HepG2 (cell line): Measurements from ENCODE around the gene CMKLR1. TPM values are rescaled to one million over a fixed set of nuclear protein-coding genes. Genes with fewer than 3 reads are reported as not detected.

ENCODE experiments used
- ATAC-seq: fragments of 200-7000 bp; cut with Tn5 transposase; 3 replicates; pipeline ENCODE4 v1.9.1; 2020; ENCODE audit warnings: mild to moderate bottlenecking, moderate library complexity
- BruUV-seq: library from RNA; stranded (reverse); fragments of 400-500 nt; replicated peaks from 2 replicates; lab custom pipeline; 2021; lab: Mats Ljungman, UMichigan
- CTCF ChIA-PET: fragments of 300-600 bp; formaldehyde crosslinking; extraction: SDS; loops from one replicate; lab custom pipeline; 2021; ENCODE audit warnings: low total read pairs, inconsistent platforms, low intra/inter-chr PET ratio; lab: Yijun Ruan, JAX
- POLR2A ChIA-PET: fragments of 350-600 bp; sonication (Branson Sonifier 250); formaldehyde crosslinking; loops from one replicate; lab custom pipeline; 2020; ENCODE audit warnings: antibody characterized with exemption, inconsistent platforms; lab: Yijun Ruan, JAX
- DNase-seq: peaks from one replicate; pipeline ENCODE4 v3.0.0-alpha.2; 2015; ENCODE audit warnings: low spot score
- FAIRE-seq: peaks from 3 replicates; lab custom pipeline; 2011; peaks lifted over from hg19 to GRCh38; lab: Jason Lieb, UNC
- H2AFZ ChIP-seq: one replicate; pipeline ENCODE4 v1.6.1; 2011; ENCODE audit warnings: low read length, inconsistent platforms
- H3K27ac ChIP-seq: fragments of 300-600 bp; 3 replicates; pipeline ENCODE4 v1.8.0; 2011; ENCODE audit warnings: mixed run types, mild to moderate bottlenecking, mixed read lengths, low read length, inconsistent platforms; ENCODE audit not compliant: insufficient read depth; ENCODE audit errors: extremely low read length
- H3K27me3 ChIP-seq, 2 experiments: fragments of 200-600 bp in 1 of 2; 2 replicates in 1 of 2; 3 replicates in 1 of 2; pipeline versions ENCODE4 v1.6.0 to v1.8.0; 2011; ENCODE audit warnings: low read length in 2 of 2, mild to moderate bottlenecking in 2 of 2, moderate library complexity in 2 of 2, inconsistent platforms in 1 of 2; ENCODE audit not compliant: insufficient read depth in 2 of 2, control insufficient read depth in 1 of 2
- H3K36me3 ChIP-seq, 2 experiments: fragments of 200-600 bp in 1 of 2; replicated peaks in 1 of 2; 2 replicates in 1 of 2; 3 replicates in 1 of 2; pipeline versions ENCODE4 v1.5.1 to v1.8.0; 2011; ENCODE audit warnings: low read length in 2 of 2, inconsistent platforms in 1 of 2; ENCODE audit not compliant: insufficient read depth in 2 of 2, control insufficient read depth in 1 of 2
- H3K4me1 ChIP-seq: 2 replicates; pipeline ENCODE4 v1.5.1; 2012; ENCODE audit warnings: low read length, inconsistent platforms; ENCODE audit not compliant: insufficient read depth
- H3K4me2 ChIP-seq: 2 replicates; pipeline ENCODE4 v1.6.0; 2011; ENCODE audit warnings: low read depth, low read length, inconsistent platforms
- H3K4me3 ChIP-seq, 3 experiments: fragments of 200-600 bp in 1 of 3; sonication (generic), shearing (Covaris generic) in 1 of 3; replicated peaks in 1 of 3; 2 replicates each; pipeline ENCODE4 v1.5.1; 2011 to 2016; ENCODE audit warnings: low read length in 3 of 3, inconsistent platforms in 2 of 3, low read depth in 2 of 3, mild to moderate bottlenecking in 2 of 3, control low read depth in 1 of 3, mixed read lengths in 1 of 3; ENCODE audit not compliant: insufficient read depth in 1 of 3
- H3K79me2 ChIP-seq: one replicate; pipeline ENCODE4 v1.6.1; 2011; ENCODE audit warnings: low read length, inconsistent platforms; ENCODE audit not compliant: insufficient read depth
- H3K9ac ChIP-seq: 2 replicates; pipeline ENCODE4 v1.6.0; 2011; ENCODE audit warnings: mild to moderate bottlenecking, low read depth, low read length, inconsistent platforms; ENCODE audit not compliant: insufficient read depth
- H3K9me3 ChIP-seq: 2 replicates; pipeline ENCODE4 v1.5.1; 2012; ENCODE audit warnings: mild to moderate bottlenecking, low read length
- H4K20me1 ChIP-seq: 2 replicates; pipeline ENCODE4 v1.6.0; 2011; ENCODE audit warnings: inconsistent platforms, mild to moderate bottlenecking, low read length, moderate library complexity; ENCODE audit not compliant: insufficient read depth
- ADNP ChIP-seq: sonication (generic); formaldehyde crosslinking; IDR thresholded peaks from 2 replicates; pipeline ENCODE4 v1.4.0; 2020; ENCODE audit warnings: missing genetic modification reagents
- BATF2 ChIP-seq: sonication (generic); formaldehyde crosslinking; IDR thresholded peaks from 2 replicates; pipeline ENCODE4 v1.8.0; 2022; ENCODE audit warnings: mild to moderate bottlenecking, missing genetic modification reagents, moderate library complexity
- IKZF5 ChIP-seq: IDR thresholded peaks from 2 replicates; pipeline ENCODE4 v1.6.1; 2018; ENCODE audit warnings: missing genetic modification reagents, mild to moderate bottlenecking, missing compliant biosample characterization
- KLF15 ChIP-seq: sonication (generic); formaldehyde crosslinking; IDR thresholded peaks from 2 replicates; pipeline ENCODE4 v1.8.1; 2023; ENCODE audit warnings: borderline replicate concordance, mild to moderate bottlenecking, inconsistent platforms, missing genetic modification reagents, mixed read lengths
- MYNN ChIP-seq: sonication (generic); formaldehyde crosslinking; IDR thresholded peaks from 2 replicates; pipeline ENCODE4 v1.4.0; 2020; ENCODE audit warnings: mild to moderate bottlenecking, low read depth, missing genetic modification reagents
- ONECUT2 ChIP-seq: sonication (generic); formaldehyde crosslinking; IDR thresholded peaks from 2 replicates; pipeline ENCODE4 v1.4.0; 2020; ENCODE audit warnings: missing genetic modification reagents
- RARA ChIP-seq: IDR thresholded peaks from 2 replicates; pipeline ENCODE4 v1.6.1; 2016; ENCODE audit warnings: missing genetic modification reagents, missing compliant biosample characterization
- SRSF4 ChIP-seq: fragments of 200-400 bp; formaldehyde crosslinking; IDR thresholded peaks from one replicate; pipeline ENCODE4 v1.6.1; 2018; ENCODE audit warnings: mild to moderate bottlenecking, low read depth, low read length, moderate library complexity; ENCODE audit not compliant: poor library complexity, severe bottlenecking
- STAT6 ChIP-seq: sonication (generic); formaldehyde crosslinking; IDR thresholded peaks from 2 replicates; pipeline ENCODE4 v1.4.0; 2020; ENCODE audit warnings: missing genetic modification reagents, mild to moderate bottlenecking, borderline replicate concordance
- TBP ChIP-seq: sonication (generic); formaldehyde crosslinking; IDR thresholded peaks from 2 replicates; pipeline ENCODE4 v1.5.0; 2020; ENCODE audit warnings: missing genetic modification reagents
- THAP8 ChIP-seq: sonication (generic); formaldehyde crosslinking; IDR thresholded peaks from 2 replicates; pipeline ENCODE4 v1.5.1; 2020; ENCODE audit warnings: missing genetic modification reagents, mild to moderate bottlenecking, borderline replicate concordance
- ZC3H4 ChIP-seq: sonication (generic); formaldehyde crosslinking; IDR thresholded peaks from 2 replicates; pipeline ENCODE4 v1.4.0; 2020; ENCODE audit warnings: missing genetic modification reagents, borderline replicate concordance
- ZEB1 ChIP-seq: IDR thresholded peaks from 2 replicates; pipeline ENCODE4 v1.6.1; 2012; ENCODE audit warnings: mild to moderate bottlenecking, low read depth, inconsistent platforms; ENCODE audit not compliant: insufficient replicate concordance
- ZNF138 ChIP-seq: sonication (generic); formaldehyde crosslinking; IDR thresholded peaks from 2 replicates; pipeline ENCODE4 v1.5.0; 2020; ENCODE audit warnings: mild to moderate bottlenecking, low read depth, missing genetic modification reagents
- ZNF33B ChIP-seq: sonication (generic); formaldehyde crosslinking; IDR thresholded peaks from 2 replicates; pipeline ENCODE4 v1.5.1; 2020; ENCODE audit warnings: mild to moderate bottlenecking, missing genetic modification reagents
- WGBS: methylation state at CpG from one replicate; pipeline ENCODE4 v1.1.6; 2017; ENCODE audit warnings: low lambda C conversion rate; 5-methylcytosine and 5-hydroxymethylcytosine counted together
- in situ Hi-C: cut with HindIII; loops from 2 replicates; pipeline ENCODE4 v1.10.0; 2017; ENCODE audit warnings: low pct_unique_long_range_greater_than_20kb; ENCODE audit not compliant: extremely low pct_ligation_motif_present
- intact Hi-C: fragments of 100-400 bp; cut with micrococcal nuclease; formaldehyde crosslinking; loops from one replicate; pipeline ENCODE4 v1.10.0; 2022; ENCODE audit not compliant: unreplicated experiment
- polyA plus RNA-seq, 8 experiments: library from polyadenylated mRNA; depleted of rRNA in 3 of 8; stranded (reverse) in 7 of 8; unstranded in 1 of 8; fragments of >200 nt; fragmentation: Illumina TruSeq in 4 of 8; extraction: Trizol in 4 of 8; gene quantifications; 2 replicates each; pipeline versions ENCODE4 v1.2.1 to v1.2.3, GENCODE V29; 2011 to 2016; ENCODE audit warnings: low read depth in 4 of 8, missing spikeins in 1 of 8, mixed read lengths in 1 of 8; ENCODE audit not compliant: insufficient read depth in 1 of 8
- total RNA-seq, 5 experiments: library from RNA; depleted of rRNA; stranded (reverse); fragments of >200 nt; fragmentation: Illumina TruSeq; extraction: Trizol; gene quantifications; 2 replicates each; pipeline ENCODE4 v1.2.3, GENCODE V29; 2016; ENCODE audit warnings: low read depth in 1 of 5

The CMKLR1 gene
- total and polyA plus RNA-seq, 2 of the 13 experiments (the other 11 are each of a cell fraction or from before 2014, with no cell fraction given), result not detected

- in situ Hi-C loops, result no loop called here
- no peaks in the 10 kb centered on the region for H3K36me3 ChIP-seq
- no peak for FAIRE-seq
- no peaks in the 10 kb centered on the region for H3K4me1 ChIP-seq
- TF ChIP-seq ADNP (CRISPR knock-in tag) (no peak), ZC3H4 (no peak), MYNN (CRISPR knock-in tag) (no peak), ZNF33B (no peak)
- TF ChIP-seq, all 625 proteins: peak for 0
- Histone ChIP-seq H3K9me3 (no peaks in the 10 kb centered on the region), H3K4me2 (no peak overlapping the region), H3K27me3 (no peaks in the 10 kb centered on the region; a peak in 1 of 5 replicates), H3K9ac (no peak overlapping the region), H2AFZ (no peak overlapping the region), H4K20me1 (no peaks in the 10 kb centered on the region), H3K79me2 (no peaks in the 10 kb centered on the region), H3K4me3 (no peak overlapping the region), H3K27ac (no peak overlapping the region)
- ATAC-seq (no peak), DNase-seq (no peak)
- WGBS, result 3% methylated on average over 3 of the region's 3 CpGs
- no TSS peak for BruUV-seq
- intact Hi-C loops, result no loop called here
- ChIA-PET POLR2A (no interaction called here), CTCF (no interaction called here)
Observed at GRCh38 chr12:108350511-108350910, 11.4 kb upstream of the CMKLR1 start.

GRCh38 chr12:108349278-108349688, 10.2 kb upstream of the CMKLR1 start:
- intact Hi-C loops, result no loop called here
- no peak for FAIRE-seq
- POLR2A ChIA-PET, result no interaction called here
- in situ Hi-C loops, result no loop called here
- Histone ChIP-seq H3K27me3 (no peaks in the 10 kb centered on the region; a peak in 1 of 5 replicates), H3K4me3 (no peak overlapping the region), H3K79me2 (no peaks in the 10 kb centered on the region), H3K9me3 (no peaks in the 10 kb centered on the region), H3K4me1 (no peaks in the 10 kb centered on the region), H3K9ac (no peak overlapping the region), H3K27ac (no peak overlapping the region), H2AFZ (no peak overlapping the region), H3K4me2 (no peak overlapping the region), H3K36me3 (no peaks in the 10 kb centered on the region), H4K20me1 (no peaks in the 10 kb centered on the region)
- no TSS peak for BruUV-seq
- no peak for ATAC-seq
- no peak for DNase-seq
- 10% methylated on average over 5 of the region's 8 CpGs for WGBS
- CTCF ChIA-PET, result no interaction called here
- TF ChIP-seq STAT6 (no peak), ZNF138 (CRISPR knock-in tag) (no peak), RARA (CRISPR knock-in tag) (no peak), IKZF5 (CRISPR knock-in tag) (no peak), ZEB1 (no peak), TBP (no peak), BATF2 (no peak), THAP8 (no peak), KLF15 (CRISPR knock-in tag) (no peak), ONECUT2 (no peak), SRSF4 (no peak)
